Heart left ventricle (tissue), 13 donors: ENCODE measurements around the gene KCNMB3.

Experiments used
- CTCF ChIP-seq, 12 donors: fragments of 200-600 bp; sonication (generic) in 4 of 12; IDR thresholded peaks; one replicate each; pipeline versions ENCODE4 v1.5.0 to v1.8.0; 2018 to 2022; ENCODE audit warnings: antibody characterized with exemption in 12 of 12, mild to moderate bottlenecking in 5 of 12
- POLR2A ChIP-seq, 2 donors: fragments of 450-650 bp; IDR thresholded peaks; one replicate each; pipeline ENCODE4 v1.6.1; 2017; ENCODE audit warnings: antibody characterized with exemption in 2 of 2, mild to moderate bottlenecking in 2 of 2, moderate library complexity in 2 of 2
- donor health status: ischemic (EF 13 %, LVEDD 7.1; RV severe dilation, severe dysfunction).
- donor health status: DM: no; HTN: yes; CAD: no.
- donor health status: DM: no; HTN: no; CAD: no.
- donor health status: ischemic (EF 25% LVEDD 6.9; RV normal size, moderate dysfunction).
- donor health status: ischemic (EF 25% LVEDD 5.7; RV mildly dilated, moderate dysfunction).
- donor health status: ischemic (EF 35%, LVEDD 5.7; RV mildly dilated, moderate dysfunction).
- donor health status: nonischemic (EF 11% LVEDD 7.7; RV severe dilation, severe dysfunction).
- donor health status: DM: yes; HTN: yes; CAD: no.
- donor health status: PGD.
- donor health status: ischemic (EF 29% LVEDD 5.4; RV normal size, mild dysfunction).
- donor health status: nonischemic (EF 23%, LVEDD 6.1; RV moderate dilation, normal function).

GRCh38 chr3:179299316-179299715, 48.4 kb upstream of the KCNMB3 start:
- TF ChIP-seq CTCF (IDR thresholded peaks at IDR 0.05) = no peak
- no peak for TF ChIP-seq POLR2A (IDR thresholded peaks at IDR 0.05)
